Endothelial cell (in vitro differentiated cells): Measurements from ENCODE around the gene ICAM2. TPM values are rescaled to one million over a fixed set of nuclear protein-coding genes. Genes with fewer than 3 reads are reported as not detected.

ENCODE experiments used
- DNase-seq: peaks from one replicate; pipeline ENCODE4 v3.0.0; 2021; ENCODE audit warnings: low spot score
- H3K27ac Mint-ChIP-seq: one replicate; pipeline ENCODE4 v1.8.0; 2021; ENCODE audit warnings: mixed read lengths, inconsistent platforms; ENCODE audit not compliant: unreplicated experiment
- H3K27me3 Mint-ChIP-seq: one replicate; pipeline ENCODE4 v1.8.0; 2021; ENCODE audit warnings: mild to moderate bottlenecking, moderate library complexity, mixed read lengths, inconsistent platforms; ENCODE audit not compliant: unreplicated experiment
- H3K36me3 Mint-ChIP-seq: one replicate; pipeline ENCODE4 v1.8.0; 2021; ENCODE audit warnings: mild to moderate bottlenecking, low read depth, mixed read lengths, inconsistent platforms; ENCODE audit not compliant: unreplicated experiment
- H3K4me1 Mint-ChIP-seq: one replicate; pipeline ENCODE4 v1.8.0; 2021; ENCODE audit warnings: mild to moderate bottlenecking, mixed read lengths, inconsistent platforms; ENCODE audit not compliant: unreplicated experiment
- H3K4me3 Mint-ChIP-seq: one replicate; pipeline ENCODE4 v1.8.0; 2021; ENCODE audit warnings: mild to moderate bottlenecking, mixed read lengths, inconsistent platforms; ENCODE audit not compliant: unreplicated experiment
- H3K9me3 Mint-ChIP-seq: one replicate; pipeline ENCODE4 v1.8.0; 2021; ENCODE audit warnings: mixed read lengths, inconsistent platforms; ENCODE audit not compliant: unreplicated experiment
- CTCF ChIP-seq: fragments of 200-600 bp; sonication (generic); IDR thresholded peaks from one replicate; pipeline ENCODE4 v1.5.0; 2021; ENCODE audit warnings: antibody characterized with exemption; ENCODE audit not compliant: unreplicated experiment
- total RNA-seq: library from RNA; stranded (reverse); fragmentation: NEBNext Ultra II Directional; extraction: Animal tissue kit (Norgen Biotek cat#: 25700); gene quantifications from one replicate; pipeline ENCODE4 v1.2.1, GENCODE V29; 2021; ENCODE audit not compliant: unreplicated experiment

The ICAM2 gene
- total RNA-seq, 1 donor from 2014 or later: 52.1 TPM

GRCh38 chr17:63996430-63997182 is 23.8 kb downstream of the ICAM2 start:
- Mint-ChIP-seq H3K27me3 (peaks cover 17% of the 10 kb centered on the region), H3K9me3 (no peaks in the 10 kb centered on the region), H3K27ac (peak overlapping the region; percentile 95), H3K4me3 (peak overlapping the region; percentile 12), H3K4me1 (peaks cover 46% of the 10 kb centered on the region), H3K36me3 (peaks cover 8% of the 10 kb centered on the region)
- TF ChIP-seq CTCF: no peak
- DNase-seq: no peak

GRCh38 chr17:63995626-63996025 is 24.8 kb downstream of the ICAM2 start:
- Mint-ChIP-seq H3K27ac (peak overlapping the region; percentile 38), H3K4me1 (peaks cover 50% of the 10 kb centered on the region), H3K27me3 (peaks cover 21% of the 10 kb centered on the region), H3K4me3 (peak overlapping the region; percentile 28), H3K36me3 (peaks cover 8% of the 10 kb centered on the region), H3K9me3 (no peaks in the 10 kb centered on the region)
- no peak for TF ChIP-seq CTCF
- DNase-seq: no peak

DNA sequence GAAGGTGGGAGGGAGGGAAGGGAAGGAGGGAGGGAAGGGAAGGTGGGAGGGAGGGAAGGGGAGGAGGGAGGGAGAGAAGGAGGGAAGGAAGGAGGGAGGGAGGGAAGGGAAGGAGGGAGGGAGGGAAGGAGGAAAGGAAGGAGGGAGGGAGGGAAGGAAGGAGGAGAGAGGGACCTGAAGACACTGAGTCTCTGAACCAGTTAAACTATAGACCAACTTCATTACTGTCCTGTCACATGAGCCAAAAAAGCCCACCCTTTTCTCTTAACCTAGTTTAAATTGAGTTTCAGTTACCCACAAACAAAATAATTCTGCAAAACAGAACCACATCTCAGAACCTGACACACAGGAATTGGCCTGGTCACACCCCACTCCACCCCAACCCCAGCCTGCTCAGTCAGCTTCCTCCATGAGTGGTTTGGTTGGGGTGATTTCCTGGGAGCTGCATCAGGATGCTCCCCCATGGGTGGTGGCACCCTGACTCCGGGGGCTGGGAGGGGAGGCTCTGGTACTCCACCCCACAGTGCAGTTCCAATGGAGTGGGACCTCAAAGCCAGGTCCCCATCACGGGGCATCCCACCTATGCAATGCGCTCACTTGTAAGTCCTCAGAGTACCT is 27.0 kb downstream of the ICAM2 start:
- no peak for TF ChIP-seq CTCF
- H3K4me3 Mint-ChIP-seq: no peak overlapping the region
- H3K36me3 Mint-ChIP-seq: no peaks in the 10 kb centered on the region

DNA sequence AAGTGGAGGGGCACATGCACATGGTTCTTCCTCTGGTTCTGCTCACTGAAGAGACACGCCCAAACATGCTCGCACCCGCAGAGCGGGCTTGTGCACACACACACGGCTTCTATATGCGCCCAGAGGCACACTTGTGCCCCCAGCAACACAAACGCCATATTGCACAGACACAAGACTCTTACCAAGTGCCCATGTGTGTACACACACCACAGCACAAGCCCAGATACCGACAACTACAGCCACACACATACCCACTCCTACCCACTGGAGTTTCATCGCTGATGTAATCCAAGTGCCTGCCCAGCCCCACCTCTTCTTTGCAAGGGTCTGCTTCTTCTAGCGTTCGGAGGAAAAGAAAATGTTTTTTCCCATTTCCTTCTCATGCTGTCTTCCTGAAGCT is 28.8 kb downstream of the ICAM2 start:
- Mint-ChIP-seq H3K4me3 (no peak overlapping the region), H3K27ac (no peak overlapping the region), H3K4me1 (peaks cover 36% of the 10 kb centered on the region), H3K36me3 (no peaks in the 10 kb centered on the region), H3K9me3 (no peaks in the 10 kb centered on the region), H3K27me3 (peaks cover 7% of the 10 kb centered on the region)
- TF ChIP-seq CTCF: no peak
- DNase-seq: no peak

More for the DNA sequence above, 27.0 kb downstream of the ICAM2 start:
- DNase-seq: no peak
- no peaks in the 10 kb centered on the region for H3K9me3 Mint-ChIP-seq
- H3K27ac Mint-ChIP-seq: no peak overlapping the region
- peaks cover 13% of the 10 kb centered on the region for H3K27me3 Mint-ChIP-seq
- peaks cover 44% of the 10 kb centered on the region for H3K4me1 Mint-ChIP-seq

DNA sequence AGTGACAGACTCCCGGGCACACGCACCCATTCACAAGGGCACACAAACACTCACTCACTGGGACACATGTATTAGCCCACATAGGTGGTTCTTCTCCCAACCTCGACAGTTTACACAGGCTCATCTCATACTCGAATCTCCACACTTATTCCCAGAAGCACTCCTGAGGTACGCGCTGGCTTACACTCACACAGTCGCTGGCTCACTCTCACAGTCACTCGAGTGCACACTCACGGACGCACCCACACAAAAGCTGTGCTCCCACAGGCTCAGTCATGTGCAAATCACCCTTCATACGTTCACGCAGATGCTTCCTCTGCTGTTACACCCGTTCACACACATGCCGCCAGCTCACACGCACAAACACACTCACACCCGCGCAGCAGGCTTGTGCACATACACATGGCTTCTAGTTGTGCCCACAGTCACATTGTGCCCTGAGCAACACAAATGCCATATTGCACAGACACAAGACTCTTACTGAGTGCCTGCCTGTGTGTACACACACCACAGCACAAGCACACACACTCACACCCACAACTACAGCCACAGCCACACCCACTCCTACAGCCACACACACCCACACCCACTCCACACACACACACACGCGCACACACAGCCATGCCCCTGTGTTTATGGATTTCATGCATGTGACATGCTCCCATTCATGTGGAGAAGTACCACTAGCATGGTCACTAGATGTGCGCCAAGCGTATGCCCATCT is 30.6 kb downstream of the ICAM2 start:
- H3K27ac Mint-ChIP-seq: no peak overlapping the region

More for the DNA sequence above, 30.6 kb downstream of the ICAM2 start:
- DNase-seq: no peak
- H3K4me3 Mint-ChIP-seq: peak overlapping the region; percentile 29
- H3K4me1 Mint-ChIP-seq: peaks cover 26% of the 10 kb centered on the region
- no peak for TF ChIP-seq CTCF
- H3K36me3 Mint-ChIP-seq: no peaks in the 10 kb centered on the region
- H3K9me3 Mint-ChIP-seq: no peaks in the 10 kb centered on the region
- H3K27me3 Mint-ChIP-seq: peaks cover 6% of the 10 kb centered on the region
